Measurements from ENCODE around the gene AZU1.

GRCh38 chr19:858284-858683, 30.6 kb downstream of the AZU1 start:
- TF ChIP-seq, protein P1, sequence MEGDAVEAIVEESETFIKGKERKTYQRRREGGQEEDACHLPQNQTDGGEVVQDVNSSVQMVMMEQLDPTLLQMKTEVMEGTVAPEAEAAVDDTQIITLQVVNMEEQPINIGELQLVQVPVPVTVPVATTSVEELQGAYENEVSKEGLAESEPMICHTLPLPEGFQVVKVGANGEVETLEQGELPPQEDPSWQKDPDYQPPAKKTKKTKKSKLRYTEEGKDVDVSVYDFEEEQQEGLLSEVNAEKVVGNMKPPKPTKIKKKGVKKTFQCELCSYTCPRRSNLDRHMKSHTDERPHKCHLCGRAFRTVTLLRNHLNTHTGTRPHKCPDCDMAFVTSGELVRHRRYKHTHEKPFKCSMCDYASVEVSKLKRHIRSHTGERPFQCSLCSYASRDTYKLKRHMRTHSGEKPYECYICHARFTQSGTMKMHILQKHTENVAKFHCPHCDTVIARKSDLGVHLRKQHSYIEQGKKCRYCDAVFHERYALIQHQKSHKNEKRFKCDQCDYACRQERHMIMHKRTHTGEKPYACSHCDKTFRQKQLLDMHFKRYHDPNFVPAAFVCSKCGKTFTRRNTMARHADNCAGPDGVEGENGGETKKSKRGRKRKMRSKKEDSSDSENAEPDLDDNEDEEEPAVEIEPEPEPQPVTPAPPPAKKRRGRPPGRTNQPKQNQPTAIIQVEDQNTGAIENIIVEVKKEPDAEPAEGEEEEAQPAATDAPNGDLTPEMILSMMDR (conservative IDR thresholded peaks at IDR 0.05; ENCODE audit: low read length) = no peak
- no peak for TF ChIP-seq EZH2phosphoT487 (IDR thresholded peaks at IDR 0.05; ENCODE audit: borderline replicate concordance)

Data from Loucy (cell line).